Measurements from ENCODE around the gene FAM219A.

The FAM219A gene

DNA sequence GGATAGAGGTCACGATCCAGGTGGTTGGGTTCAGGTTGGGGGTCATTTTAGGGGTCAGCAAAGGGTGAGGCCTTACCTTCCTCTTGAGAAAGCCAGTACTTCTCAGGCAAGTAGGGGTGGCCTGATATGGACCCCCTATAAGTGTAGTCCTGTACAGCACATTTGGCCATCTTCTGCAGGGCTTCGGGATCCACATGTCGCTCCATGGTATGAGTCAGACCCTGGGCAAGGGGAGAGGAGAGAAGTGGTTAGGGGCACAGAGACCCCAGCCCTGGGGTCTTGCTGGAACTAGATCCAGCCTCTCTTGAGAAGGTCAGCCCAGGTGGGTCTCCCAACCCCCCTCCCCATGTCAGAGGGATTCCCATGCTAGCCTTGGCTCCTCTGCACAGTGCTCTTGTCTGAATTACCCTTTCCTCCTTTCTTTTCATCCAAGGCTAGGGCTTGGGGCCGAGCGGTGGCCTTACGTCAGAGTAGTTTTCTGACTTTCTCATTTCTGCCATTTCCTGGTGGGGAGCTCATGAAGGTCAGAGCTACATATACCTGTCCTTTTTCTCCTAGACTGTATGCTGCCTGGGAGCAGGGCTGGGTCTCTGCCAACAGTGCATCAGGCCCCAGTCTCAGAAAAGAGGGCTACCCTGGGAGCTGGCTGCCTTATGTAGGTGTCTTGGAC lies 72.7 kb downstream of the FAM219A start:
- no peak for TF ChIP-seq ZFX (IDR thresholded peaks at IDR 0.05)
- TF ChIP-seq, protein P1, sequence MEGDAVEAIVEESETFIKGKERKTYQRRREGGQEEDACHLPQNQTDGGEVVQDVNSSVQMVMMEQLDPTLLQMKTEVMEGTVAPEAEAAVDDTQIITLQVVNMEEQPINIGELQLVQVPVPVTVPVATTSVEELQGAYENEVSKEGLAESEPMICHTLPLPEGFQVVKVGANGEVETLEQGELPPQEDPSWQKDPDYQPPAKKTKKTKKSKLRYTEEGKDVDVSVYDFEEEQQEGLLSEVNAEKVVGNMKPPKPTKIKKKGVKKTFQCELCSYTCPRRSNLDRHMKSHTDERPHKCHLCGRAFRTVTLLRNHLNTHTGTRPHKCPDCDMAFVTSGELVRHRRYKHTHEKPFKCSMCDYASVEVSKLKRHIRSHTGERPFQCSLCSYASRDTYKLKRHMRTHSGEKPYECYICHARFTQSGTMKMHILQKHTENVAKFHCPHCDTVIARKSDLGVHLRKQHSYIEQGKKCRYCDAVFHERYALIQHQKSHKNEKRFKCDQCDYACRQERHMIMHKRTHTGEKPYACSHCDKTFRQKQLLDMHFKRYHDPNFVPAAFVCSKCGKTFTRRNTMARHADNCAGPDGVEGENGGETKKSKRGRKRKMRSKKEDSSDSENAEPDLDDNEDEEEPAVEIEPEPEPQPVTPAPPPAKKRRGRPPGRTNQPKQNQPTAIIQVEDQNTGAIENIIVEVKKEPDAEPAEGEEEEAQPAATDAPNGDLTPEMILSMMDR (conservative IDR thresholded peaks at IDR 0.05), result no peak
- H3K27ac ChIP-seq, result no peak overlapping the region

DNA sequence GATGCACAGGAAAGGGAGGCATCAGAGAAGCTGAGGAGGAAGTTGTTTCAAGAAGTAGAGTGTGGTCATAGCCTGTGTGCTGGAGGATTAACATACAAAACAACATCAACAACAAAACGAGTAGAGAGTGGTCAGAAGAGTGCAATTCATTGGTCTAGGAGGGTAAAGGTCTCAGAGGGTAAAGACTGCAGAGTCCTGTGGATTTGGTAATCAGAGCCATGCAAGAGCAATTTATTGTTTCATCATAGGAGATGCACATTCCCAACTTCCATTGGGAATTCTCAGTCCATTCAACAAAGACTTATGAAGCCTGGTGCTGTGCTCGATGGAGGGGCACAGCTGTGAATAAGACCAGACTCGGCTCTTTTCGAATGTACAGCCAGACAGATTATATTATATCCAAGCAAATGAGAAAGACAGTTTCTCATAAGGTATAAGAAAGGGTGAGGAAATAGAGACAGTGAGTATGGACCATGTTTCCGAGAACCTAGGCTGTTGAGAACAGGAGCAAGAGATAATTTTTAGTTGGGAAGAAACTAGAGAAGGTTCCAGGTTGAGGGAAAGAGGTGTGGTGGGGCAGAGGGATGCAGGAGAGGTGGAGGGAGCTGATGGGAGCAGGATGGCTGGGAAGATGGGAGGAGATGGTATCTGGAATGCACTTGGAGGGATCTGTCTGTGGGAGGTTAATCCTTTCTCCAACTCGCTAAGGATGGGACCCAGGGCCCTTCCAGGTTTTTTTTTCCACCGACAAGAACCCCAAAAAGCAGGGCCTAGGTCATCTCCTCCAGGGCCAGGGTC lies 73.8 kb downstream of the FAM219A start:
- TF ChIP-seq, protein P1 (conservative IDR thresholded peaks at IDR 0.05), result no peak
- no peak for TF ChIP-seq ZFX (IDR thresholded peaks at IDR 0.05)

DNA sequence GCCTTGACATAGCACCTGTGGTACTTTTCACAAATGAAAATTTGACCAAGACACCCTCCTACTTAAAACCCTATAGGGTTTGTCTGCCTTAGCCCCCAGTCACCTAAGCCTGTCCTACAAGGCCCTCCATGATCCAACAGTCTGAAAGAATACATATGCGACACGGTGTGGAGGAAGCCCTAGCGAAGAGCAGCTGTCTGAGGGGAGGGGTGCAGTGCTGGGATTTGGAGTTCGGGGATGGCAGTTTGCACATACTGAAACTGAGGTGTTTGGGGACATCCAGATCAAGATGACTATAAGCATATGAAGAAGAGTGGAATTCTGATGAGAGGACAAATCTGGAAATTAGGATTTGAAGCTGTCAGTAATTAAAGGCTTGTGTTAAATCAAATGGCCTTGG lies 74.5 kb downstream of the FAM219A start:
- TF ChIP-seq, protein P1 (conservative IDR thresholded peaks at IDR 0.05), result no peak
- TF ChIP-seq ZFX (IDR thresholded peaks at IDR 0.05), result no peak
- H3K27ac ChIP-seq, result no peak overlapping the region

More for the DNA sequence above, 73.8 kb downstream of the FAM219A start:
- H3K27ac ChIP-seq, result no peak overlapping the region

DNA sequence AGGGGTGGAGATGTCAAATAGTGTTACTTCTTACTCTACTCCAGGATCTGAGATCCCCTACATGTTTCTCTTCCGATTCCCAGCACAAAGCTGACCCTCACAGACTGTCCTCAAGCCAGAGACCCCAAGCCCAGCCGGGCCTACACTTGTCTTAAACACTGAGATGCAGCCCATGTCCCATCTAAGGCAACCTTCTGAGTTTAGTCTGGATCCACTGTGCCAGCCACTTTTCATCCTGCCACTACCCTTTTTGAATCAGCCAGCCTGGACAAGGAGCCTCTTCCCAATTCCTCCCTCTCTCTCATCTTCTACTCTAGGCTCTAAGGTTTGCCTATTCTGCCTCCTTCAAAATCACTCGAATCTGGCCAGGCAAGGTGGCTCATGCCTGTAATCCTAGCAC lies 75.5 kb downstream of the FAM219A start:
- H3K27ac ChIP-seq, result no peak overlapping the region
- TF ChIP-seq, protein P1 (conservative IDR thresholded peaks at IDR 0.05), result no peak
- TF ChIP-seq ZFX (IDR thresholded peaks at IDR 0.05), result no peak

DNA sequence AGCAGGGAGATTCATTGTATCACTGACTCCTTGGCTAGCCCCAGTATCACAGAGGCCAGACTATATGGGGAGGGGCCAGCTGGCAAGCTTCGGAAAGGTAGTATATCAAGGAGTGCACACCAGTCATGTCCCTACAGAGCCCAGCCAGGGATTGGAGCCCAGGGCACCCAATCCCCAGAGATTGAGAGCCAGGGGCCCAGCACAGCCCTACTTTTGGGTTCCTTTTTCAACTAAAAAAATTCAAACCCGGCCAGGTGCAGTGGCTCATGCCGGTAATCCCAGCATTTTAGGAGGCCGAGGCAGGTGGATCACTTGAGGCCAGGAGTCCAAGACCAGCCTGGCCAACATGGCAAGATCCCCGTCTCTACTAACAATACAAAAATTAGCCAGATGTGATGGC lies 76.3 kb downstream of the FAM219A start:
- TF ChIP-seq, protein P1 (conservative IDR thresholded peaks at IDR 0.05), result no peak
- no peak for TF ChIP-seq ZFX (IDR thresholded peaks at IDR 0.05)
- no peak overlapping the region for H3K27ac ChIP-seq

DNA sequence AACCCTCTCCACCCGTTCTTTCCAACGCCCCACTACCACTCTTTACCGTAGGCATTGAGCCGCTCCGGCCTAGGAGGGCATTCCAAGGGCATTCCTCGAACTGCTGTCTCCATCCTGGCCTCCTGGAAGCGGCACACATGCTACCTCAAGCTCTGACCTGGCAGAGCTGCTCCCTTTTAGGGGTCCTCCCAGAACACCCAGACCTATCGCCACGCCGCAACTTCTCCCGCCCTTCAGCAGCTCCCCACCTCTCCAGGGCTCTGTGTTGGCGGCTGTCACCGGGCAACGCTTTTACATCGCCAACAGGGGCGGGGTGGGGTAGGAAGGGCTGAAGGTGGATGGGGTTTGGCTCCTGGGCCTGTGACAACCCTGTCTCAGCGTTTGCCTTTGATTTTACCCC lies 77.0 kb downstream of the FAM219A start:
- H3K27ac ChIP-seq, result no peak overlapping the region
- TF ChIP-seq ZFX (IDR thresholded peaks at IDR 0.05), result no peak
- TF ChIP-seq, protein P1 (conservative IDR thresholded peaks at IDR 0.05), result no peak

All from C4-2B (cell line).